WTC11 (cell line): ENCODE measurements around the gene NCOA1.

Experiments used
- ELF4 ChIP-seq: sonication (generic); formaldehyde crosslinking; IDR thresholded peaks from 2 replicates; pipeline ENCODE4 v1.8.1; 2022; ENCODE audit warnings: low read depth, mild to moderate bottlenecking, moderate library complexity, missing genetic modification reagents
- ETV6 ChIP-seq: sonication (generic); formaldehyde crosslinking; IDR thresholded peaks from 2 replicates; pipeline ENCODE4 v1.8.1; 2022; ENCODE audit warnings: mild to moderate bottlenecking, missing genetic modification reagents
- MYBL2 ChIP-seq: sonication (generic); formaldehyde crosslinking; IDR thresholded peaks from 2 replicates; pipeline ENCODE4 v1.8.1; 2023; ENCODE audit warnings: mild to moderate bottlenecking, moderate library complexity, missing genetic modification reagents
- NFYB ChIP-seq: sonication (generic); formaldehyde crosslinking; conservative IDR thresholded peaks from 2 replicates; pipeline ENCODE4 v1.8.0; 2022; ENCODE audit warnings: low read depth, missing genetic modification reagents
- RELA ChIP-seq: sonication (generic); formaldehyde crosslinking; IDR thresholded peaks from 2 replicates; pipeline ENCODE4 v1.8.1; 2022; ENCODE audit warnings: missing genetic modification reagents, mild to moderate bottlenecking, borderline replicate concordance
- ZNF263 ChIP-seq: sonication (generic); formaldehyde crosslinking; IDR thresholded peaks from 2 replicates; pipeline ENCODE4 v1.8.1; 2022; ENCODE audit warnings: low read depth, mild to moderate bottlenecking, moderate library complexity, missing genetic modification reagents
- TF ChIP-seq, protein P1 (sequence below): fragments of 200-600 bp; IDR thresholded peaks from 2 replicates; pipeline ENCODE4 v1.8.0; 2022; ENCODE audit warnings: antibody characterized with exemption
- TF ChIP-seq, protein P2 (sequence below): sonication (generic); formaldehyde crosslinking; IDR thresholded peaks from 2 replicates; pipeline ENCODE4 v1.8.1; 2023; ENCODE audit warnings: mild to moderate bottlenecking, missing genetic modification reagents
- TF ChIP-seq, protein P3 (sequence below): sonication (generic); formaldehyde crosslinking; IDR thresholded peaks from 2 replicates; pipeline ENCODE4 v1.8.0; 2022; ENCODE audit warnings: mild to moderate bottlenecking, missing genetic modification reagents
- TF ChIP-seq, protein P4 (sequence below): sonication (generic); formaldehyde crosslinking; IDR thresholded peaks from 2 replicates; pipeline ENCODE4 v1.8.1; 2023; ENCODE audit warnings: mild to moderate bottlenecking, moderate library complexity, missing genetic modification reagents

GRCh38 chr2:24717263-24717951, 226.4 kb downstream of the NCOA1 start:
- TF ChIP-seq ETV6 (CRISPR knock-in tag) = no peak
- TF ChIP-seq RELA = no peak
- TF ChIP-seq, protein P1, sequence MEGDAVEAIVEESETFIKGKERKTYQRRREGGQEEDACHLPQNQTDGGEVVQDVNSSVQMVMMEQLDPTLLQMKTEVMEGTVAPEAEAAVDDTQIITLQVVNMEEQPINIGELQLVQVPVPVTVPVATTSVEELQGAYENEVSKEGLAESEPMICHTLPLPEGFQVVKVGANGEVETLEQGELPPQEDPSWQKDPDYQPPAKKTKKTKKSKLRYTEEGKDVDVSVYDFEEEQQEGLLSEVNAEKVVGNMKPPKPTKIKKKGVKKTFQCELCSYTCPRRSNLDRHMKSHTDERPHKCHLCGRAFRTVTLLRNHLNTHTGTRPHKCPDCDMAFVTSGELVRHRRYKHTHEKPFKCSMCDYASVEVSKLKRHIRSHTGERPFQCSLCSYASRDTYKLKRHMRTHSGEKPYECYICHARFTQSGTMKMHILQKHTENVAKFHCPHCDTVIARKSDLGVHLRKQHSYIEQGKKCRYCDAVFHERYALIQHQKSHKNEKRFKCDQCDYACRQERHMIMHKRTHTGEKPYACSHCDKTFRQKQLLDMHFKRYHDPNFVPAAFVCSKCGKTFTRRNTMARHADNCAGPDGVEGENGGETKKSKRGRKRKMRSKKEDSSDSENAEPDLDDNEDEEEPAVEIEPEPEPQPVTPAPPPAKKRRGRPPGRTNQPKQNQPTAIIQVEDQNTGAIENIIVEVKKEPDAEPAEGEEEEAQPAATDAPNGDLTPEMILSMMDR = no peak
- TF ChIP-seq, protein P2, sequence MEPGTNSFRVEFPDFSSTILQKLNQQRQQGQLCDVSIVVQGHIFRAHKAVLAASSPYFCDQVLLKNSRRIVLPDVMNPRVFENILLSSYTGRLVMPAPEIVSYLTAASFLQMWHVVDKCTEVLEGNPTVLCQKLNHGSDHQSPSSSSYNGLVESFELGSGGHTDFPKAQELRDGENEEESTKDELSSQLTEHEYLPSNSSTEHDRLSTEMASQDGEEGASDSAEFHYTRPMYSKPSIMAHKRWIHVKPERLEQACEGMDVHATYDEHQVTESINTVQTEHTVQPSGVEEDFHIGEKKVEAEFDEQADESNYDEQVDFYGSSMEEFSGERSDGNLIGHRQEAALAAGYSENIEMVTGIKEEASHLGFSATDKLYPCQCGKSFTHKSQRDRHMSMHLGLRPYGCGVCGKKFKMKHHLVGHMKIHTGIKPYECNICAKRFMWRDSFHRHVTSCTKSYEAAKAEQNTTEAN (CRISPR knock-in tag) = no peak
- TF ChIP-seq, protein P3, sequence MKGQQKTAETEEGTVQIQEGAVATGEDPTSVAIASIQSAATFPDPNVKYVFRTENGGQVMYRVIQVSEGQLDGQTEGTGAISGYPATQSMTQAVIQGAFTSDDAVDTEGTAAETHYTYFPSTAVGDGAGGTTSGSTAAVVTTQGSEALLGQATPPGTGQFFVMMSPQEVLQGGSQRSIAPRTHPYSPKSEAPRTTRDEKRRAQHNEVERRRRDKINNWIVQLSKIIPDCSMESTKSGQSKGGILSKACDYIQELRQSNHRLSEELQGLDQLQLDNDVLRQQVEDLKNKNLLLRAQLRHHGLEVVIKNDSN (CRISPR knock-in tag) = no peak
- no peak for TF ChIP-seq ELF4
- TF ChIP-seq, protein P4, sequence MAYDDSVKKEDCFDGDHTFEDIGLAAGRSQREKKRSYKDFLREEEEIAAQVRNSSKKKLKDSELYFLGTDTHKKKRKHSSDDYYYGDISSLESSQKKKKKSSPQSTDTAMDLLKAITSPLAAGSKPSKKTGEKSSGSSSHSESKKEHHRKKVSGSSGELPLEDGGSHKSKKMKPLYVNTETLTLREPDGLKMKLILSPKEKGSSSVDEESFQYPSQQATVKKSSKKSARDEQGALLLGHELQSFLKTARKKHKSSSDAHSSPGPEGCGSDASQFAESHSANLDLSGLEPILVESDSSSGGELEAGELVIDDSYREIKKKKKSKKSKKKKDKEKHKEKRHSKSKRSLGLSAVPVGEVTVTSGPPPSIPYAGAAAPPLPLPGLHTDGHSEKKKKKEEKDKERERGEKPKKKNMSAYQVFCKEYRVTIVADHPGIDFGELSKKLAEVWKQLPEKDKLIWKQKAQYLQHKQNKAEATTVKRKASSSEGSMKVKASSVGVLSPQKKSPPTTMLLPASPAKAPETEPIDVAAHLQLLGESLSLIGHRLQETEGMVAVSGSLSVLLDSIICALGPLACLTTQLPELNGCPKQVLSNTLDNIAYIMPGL = no peak
- no peak for TF ChIP-seq NFYB
- no peak for TF ChIP-seq ZNF263 (CRISPR knock-in tag)
- TF ChIP-seq MYBL2 (CRISPR knock-in tag) = no peak
